GM18526 (cell line): Measurements from ENCODE around the gene SHC2.

ENCODE experiments used
- POLR2A ChIP-seq: IDR thresholded peaks from 3 replicates; pipeline ENCODE4 v1.6.1; 2011; ENCODE audit not compliant: insufficient read length; ENCODE audit errors: extremely low read depth

SHC2 gene

GRCh38 chr19:495081-495401 is 34.2 kb upstream of the SHC2 start:
- no peak for TF ChIP-seq POLR2A

GRCh38 chr19:494171-495080 is 33.6 kb upstream of the SHC2 start:
- TF ChIP-seq POLR2A = no peak

GRCh38 chr19:493391-494170 is 32.7 kb upstream of the SHC2 start:
- no peak for TF ChIP-seq POLR2A

- TF ChIP-seq POLR2A = no peak
Measured at GRCh38 chr19:492091-492531, 31.3 kb upstream of the SHC2 start.

GRCh38 chr19:491146-491741 is 30.4 kb upstream of the SHC2 start:
- no peak for TF ChIP-seq POLR2A

- no peak for TF ChIP-seq POLR2A
Measured at GRCh38 chr19:489418-490196, 28.8 kb upstream of the SHC2 start.

GRCh38 chr19:488505-489417 is 27.9 kb upstream of the SHC2 start:
- peak; percentile 81 for TF ChIP-seq POLR2A

- no peak for TF ChIP-seq POLR2A
Measured at GRCh38 chr19:485583-486236, 24.9 kb upstream of the SHC2 start.

GRCh38 chr19:485077-485476 is 24.2 kb upstream of the SHC2 start:
- TF ChIP-seq POLR2A = no peak

GRCh38 chr19:484494-484893 is 23.7 kb upstream of the SHC2 start:
- TF ChIP-seq POLR2A = no peak

GRCh38 chr19:483332-484072 is 22.7 kb upstream of the SHC2 start:
- no peak for TF ChIP-seq POLR2A

- TF ChIP-seq POLR2A = no peak
Measured at GRCh38 chr19:482186-483041, 21.6 kb upstream of the SHC2 start.
